Endometrium (tissue), 2 donors: ENCODE data around the gene DNAAF9.

Experiments used
- FAIRE-seq: peaks from 2 replicates; lab custom pipeline; 2012; peaks lifted over from hg19 to GRCh38; lab: Jason Lieb, UNC
- donor health status: control.
- donor health status: control.

Gene DNAAF9

GRCh38 chr20:3371754-3372153 is 35.7 kb downstream of the DNAAF9 start:
- FAIRE-seq = no peak

GRCh38 chr20:3367089-3367488 is 40.4 kb downstream of the DNAAF9 start:
- no peak for FAIRE-seq

GRCh38 chr20:3364323-3365013 is 43.0 kb downstream of the DNAAF9 start:
- no peak for FAIRE-seq

GRCh38 chr20:3360752-3361151 is 46.7 kb downstream of the DNAAF9 start:
- FAIRE-seq = no peak

GRCh38 chr20:3358676-3359340 is 48.7 kb downstream of the DNAAF9 start:
- no peak for FAIRE-seq
